BJ (cell line): Measurements from ENCODE around the gene CCSER2. TPM values are rescaled to one million over a fixed set of nuclear protein-coding genes. Genes with fewer than 3 reads are reported as not detected.

Experiments used
- CTCF ChIA-PET: fragments of 350-600 bp; formaldehyde crosslinking; extraction: SDS; loops from one replicate; lab custom pipeline; 2021; ENCODE audit warnings: antibody characterized with exemption, inconsistent platforms; lab: Yijun Ruan, JAX
- POLR2A ChIA-PET: fragments of 300-600 bp; sonication (Branson Sonifier 250); formaldehyde crosslinking; extraction: SDS; loops from one replicate; lab custom pipeline; 2021; ENCODE audit warnings: antibody characterized with exemption; lab: Charles Lee
- DNase-seq: peaks from one replicate; pipeline ENCODE4 v3.0.0-alpha.2; 2011; ENCODE audit warnings: low read depth
- H3K27me3 ChIP-seq: 2 replicates; pipeline ENCODE4 v1.6.0; 2011; ENCODE audit warnings: low read length; ENCODE audit not compliant: control insufficient read depth, insufficient read depth
- H3K36me3 ChIP-seq: 2 replicates; pipeline ENCODE4 v1.5.1; 2011; ENCODE audit warnings: low read length; ENCODE audit not compliant: control insufficient read depth, insufficient read depth
- H3K4me3 ChIP-seq: 2 replicates; pipeline ENCODE4 v1.5.1; 2011; ENCODE audit warnings: low read depth, mild to moderate bottlenecking, control low read depth, low read length
- polyA plus RNA-seq: library from polyadenylated mRNA; depleted of rRNA; stranded (reverse); fragments of >200 nt; gene quantifications from 2 replicates; pipeline ENCODE4 v1.2.3, GENCODE V29; 2011
- TF ChIP-seq, protein P1 (sequence below): IDR thresholded peaks from 2 replicates; pipeline ENCODE4 v1.5.1; 2011; ENCODE audit warnings: low read depth, mild to moderate bottlenecking, control low read depth, inconsistent platforms, low read length, moderate library complexity; ENCODE audit not compliant: insufficient read depth

The CCSER2 gene
- polyA plus RNA-seq, 1 experiment, result 28.7 TPM

DNA sequence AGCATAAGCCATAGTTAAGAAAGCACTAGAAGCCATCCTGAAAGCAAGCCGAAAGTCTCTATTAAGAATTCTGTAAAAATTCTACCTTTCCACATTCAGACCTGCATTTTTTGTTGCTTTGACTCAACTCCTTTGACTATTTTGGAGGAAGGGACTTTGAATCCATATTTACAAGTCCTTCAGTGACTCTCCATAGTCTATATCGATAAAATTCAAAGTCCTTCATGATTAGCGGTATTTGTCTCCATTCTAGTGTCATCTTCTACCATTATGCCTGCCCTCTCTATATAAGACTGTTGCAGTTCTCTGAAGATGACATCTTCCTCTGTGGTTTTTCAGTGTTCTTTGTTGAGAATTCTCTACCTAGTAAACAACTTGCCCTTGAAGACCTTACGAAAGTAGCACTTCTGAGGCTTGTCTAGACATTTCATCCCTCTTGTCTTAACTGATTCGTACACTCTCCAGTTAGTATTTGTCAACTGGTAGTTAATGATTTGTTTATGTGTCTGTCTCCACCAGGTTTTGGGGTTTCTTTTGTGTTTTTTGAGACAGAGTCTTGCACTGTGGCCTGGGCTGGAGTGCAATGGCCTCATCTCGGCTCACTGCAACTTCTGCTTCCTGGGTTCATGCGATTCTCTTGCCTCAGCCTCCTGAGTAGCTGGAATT lies 1.7 kb downstream of the CCSER2 start:
- no peak for DNase-seq
- TF ChIP-seq, protein P1, sequence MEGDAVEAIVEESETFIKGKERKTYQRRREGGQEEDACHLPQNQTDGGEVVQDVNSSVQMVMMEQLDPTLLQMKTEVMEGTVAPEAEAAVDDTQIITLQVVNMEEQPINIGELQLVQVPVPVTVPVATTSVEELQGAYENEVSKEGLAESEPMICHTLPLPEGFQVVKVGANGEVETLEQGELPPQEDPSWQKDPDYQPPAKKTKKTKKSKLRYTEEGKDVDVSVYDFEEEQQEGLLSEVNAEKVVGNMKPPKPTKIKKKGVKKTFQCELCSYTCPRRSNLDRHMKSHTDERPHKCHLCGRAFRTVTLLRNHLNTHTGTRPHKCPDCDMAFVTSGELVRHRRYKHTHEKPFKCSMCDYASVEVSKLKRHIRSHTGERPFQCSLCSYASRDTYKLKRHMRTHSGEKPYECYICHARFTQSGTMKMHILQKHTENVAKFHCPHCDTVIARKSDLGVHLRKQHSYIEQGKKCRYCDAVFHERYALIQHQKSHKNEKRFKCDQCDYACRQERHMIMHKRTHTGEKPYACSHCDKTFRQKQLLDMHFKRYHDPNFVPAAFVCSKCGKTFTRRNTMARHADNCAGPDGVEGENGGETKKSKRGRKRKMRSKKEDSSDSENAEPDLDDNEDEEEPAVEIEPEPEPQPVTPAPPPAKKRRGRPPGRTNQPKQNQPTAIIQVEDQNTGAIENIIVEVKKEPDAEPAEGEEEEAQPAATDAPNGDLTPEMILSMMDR, result no peak
- no peaks in the 10 kb centered on the region for H3K36me3 ChIP-seq
- ChIA-PET POLR2A (no interaction called here), CTCF (interaction anchor here (0.7 to 1.1 kb wide), 3 partner anchors 10 to 158 kb away, joined by 3 to 4 read pairs (median 3); no protein-coding TSS in a partner anchor)
- H3K4me3 ChIP-seq, result no peak overlapping the region
- no peaks in the 10 kb centered on the region for H3K27me3 ChIP-seq

DNA sequence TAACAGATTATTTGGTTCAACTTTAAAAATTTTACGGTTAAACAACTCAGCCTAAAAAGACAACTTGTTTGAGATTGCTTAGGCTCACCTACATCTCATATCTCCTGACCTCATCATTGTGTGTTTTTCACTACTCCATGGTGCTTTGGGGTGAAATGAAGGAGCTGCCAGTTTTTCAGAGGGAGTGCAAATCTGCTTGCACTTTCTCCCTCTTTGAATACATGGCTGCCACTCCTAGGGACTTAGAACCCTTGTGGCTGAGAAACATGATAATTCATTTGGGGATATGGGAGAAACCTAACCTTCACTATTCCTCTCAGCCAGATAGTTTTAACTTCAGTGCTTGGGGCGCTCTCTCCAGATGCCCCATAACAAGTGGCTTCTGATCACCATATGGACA lies 2.7 kb downstream of the CCSER2 start:
- TF ChIP-seq, protein P1, result no peak
- H3K4me3 ChIP-seq, result no peak overlapping the region
- no peak for DNase-seq
- no peaks in the 10 kb centered on the region for H3K36me3 ChIP-seq
- no peaks in the 10 kb centered on the region for H3K27me3 ChIP-seq
- ChIA-PET CTCF (interaction anchor here (1.3 kb wide), 1 partner anchor 21 kb away, joined by 5 read pairs; no protein-coding TSS in a partner anchor), POLR2A (no interaction called here)

DNA sequence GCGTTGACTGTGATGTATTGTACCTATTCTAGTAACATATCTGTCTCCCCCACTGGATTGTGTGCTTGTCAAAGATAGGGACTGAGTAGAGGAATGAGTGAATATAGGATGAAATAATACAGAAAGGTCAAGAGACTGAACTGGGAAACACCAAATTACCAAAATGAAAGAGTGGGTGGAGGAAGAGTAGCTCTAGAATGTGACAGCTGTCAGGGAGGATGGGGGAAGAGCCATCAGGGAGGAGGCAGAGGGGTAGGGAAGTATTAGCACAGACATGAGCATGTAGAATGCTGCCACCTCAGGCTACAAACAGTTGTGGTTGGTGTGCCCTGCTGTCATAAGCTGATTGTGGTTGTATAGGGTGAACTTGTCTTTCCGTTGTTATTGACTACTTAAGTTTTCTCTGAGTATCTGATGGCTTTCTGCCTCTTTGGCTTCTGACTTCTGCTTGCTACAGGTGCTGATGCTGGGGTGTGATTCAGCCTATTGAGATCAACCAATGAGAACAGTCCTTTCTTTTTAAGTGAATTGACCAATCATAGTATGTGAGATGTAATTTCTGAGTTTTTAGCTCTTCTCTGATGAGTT lies 5.6 kb downstream of the CCSER2 start:
- ChIA-PET CTCF (interaction anchor here (0.9 to 1.3 kb wide), 3 partner anchors 16 to 66 kb away, joined by 3 to 4 read pairs (median 3); no protein-coding TSS in a partner anchor), POLR2A (interaction anchor here (0.6 kb wide), 1 partner anchor 203 kb away, joined by 3 read pairs; no protein-coding TSS in a partner anchor)
- no peak overlapping the region for H3K4me3 ChIP-seq
- TF ChIP-seq, protein P1, result no peak
- H3K36me3 ChIP-seq, result no peaks in the 10 kb centered on the region
- DNase-seq, result no peak
- no peaks in the 10 kb centered on the region for H3K27me3 ChIP-seq

DNA sequence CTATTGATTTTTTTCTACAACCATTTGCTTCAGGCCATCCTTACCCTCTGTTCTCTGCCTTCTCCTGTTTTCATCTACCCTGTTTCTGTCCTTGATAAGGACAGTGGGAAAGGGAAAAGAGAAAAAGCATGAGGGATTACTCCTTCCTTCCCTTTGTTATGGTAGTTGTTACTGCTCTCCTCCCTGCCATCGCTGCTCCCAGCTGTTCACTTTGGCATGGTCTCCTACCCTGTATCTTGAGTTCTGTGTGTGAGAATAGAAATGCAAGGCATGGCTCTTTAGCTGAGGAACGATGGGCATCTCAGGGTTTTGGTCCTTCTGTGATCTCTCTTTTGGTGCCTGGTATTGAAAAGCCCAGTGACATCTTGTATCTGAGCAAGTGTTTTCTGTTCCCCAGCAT lies 6.4 kb downstream of the CCSER2 start:
- ChIA-PET CTCF (interaction anchor here (0.9 to 1.6 kb wide), 4 partner anchors 16 to 203 kb away, joined by 3 to 7 read pairs (median 4); no protein-coding TSS in a partner anchor), POLR2A (no interaction called here)
- TF ChIP-seq, protein P1, result no peak
- DNase-seq, result no peak
- Histone ChIP-seq H3K4me3 (no peak overlapping the region), H3K27me3 (no peaks in the 10 kb centered on the region), H3K36me3 (no peaks in the 10 kb centered on the region)

DNA sequence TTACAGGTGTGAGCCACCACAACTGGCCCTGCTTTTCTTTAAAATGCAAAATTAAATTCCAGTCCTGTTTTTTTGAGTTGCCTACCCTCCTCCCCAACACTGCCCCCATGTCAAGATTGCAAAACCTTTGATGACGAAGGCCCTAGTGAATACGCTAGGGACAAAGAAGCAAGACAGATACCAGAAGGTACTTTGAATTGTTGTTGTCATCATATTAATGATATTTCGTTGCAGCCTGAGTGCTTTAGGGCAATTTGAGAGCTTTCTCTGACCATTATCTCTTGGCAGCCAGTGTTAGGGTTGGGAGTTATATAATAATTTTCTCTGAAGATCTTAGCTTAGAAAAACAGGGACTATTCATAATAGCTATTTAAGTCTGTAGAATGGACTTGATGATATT lies 7.1 kb downstream of the CCSER2 start:
- no peak for DNase-seq
- ChIA-PET CTCF (interaction anchor here (1.2 to 1.6 kb wide), 2 partner anchors 11 to 202 kb away, joined by 4 to 7 read pairs; no protein-coding TSS in a partner anchor), POLR2A (no interaction called here)
- Histone ChIP-seq H3K36me3 (no peaks in the 10 kb centered on the region), H3K27me3 (no peaks in the 10 kb centered on the region), H3K4me3 (no peak overlapping the region)
- TF ChIP-seq, protein P1, result no peak
